HG02981 (cell line): ENCODE data around the gene KNSTRN.
A peak's percentile ranks its signal among the peaks of the same experiment; 100 is the strongest.

Experiments used
- ATAC-seq: cut with Tn5 transposase; IDR thresholded peaks from one replicate; pipeline ENCODE4 v1.9.1; 2021; ENCODE audit warnings: mild to moderate bottlenecking, moderate library complexity; ENCODE audit not compliant: unreplicated experiment

KNSTRN gene

DNA sequence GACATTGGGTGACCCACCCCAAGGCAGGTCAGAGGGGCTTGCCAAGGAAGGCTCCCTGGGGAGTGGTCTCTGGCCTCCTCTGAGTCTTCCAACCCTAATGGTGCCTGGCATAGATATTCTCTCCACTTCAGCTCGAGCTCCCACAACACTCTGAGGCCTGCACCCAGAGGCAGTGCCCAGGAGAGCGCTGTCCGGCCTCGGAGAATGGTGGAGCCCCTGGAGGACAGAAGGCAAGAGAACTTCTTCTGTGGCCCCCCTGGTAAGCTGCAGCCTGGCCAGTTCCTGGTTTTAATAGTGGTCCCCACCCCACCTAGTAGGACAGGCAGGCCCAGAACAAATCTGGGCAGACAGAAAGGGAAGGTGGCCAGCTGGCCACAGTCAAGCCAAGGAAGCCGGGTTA is 17.5 kb upstream of the KNSTRN start:
- no peak for ATAC-seq

GRCh38 chr15:40365624-40366456 is 16.7 kb upstream of the KNSTRN start:
- ATAC-seq = no peak

DNA sequence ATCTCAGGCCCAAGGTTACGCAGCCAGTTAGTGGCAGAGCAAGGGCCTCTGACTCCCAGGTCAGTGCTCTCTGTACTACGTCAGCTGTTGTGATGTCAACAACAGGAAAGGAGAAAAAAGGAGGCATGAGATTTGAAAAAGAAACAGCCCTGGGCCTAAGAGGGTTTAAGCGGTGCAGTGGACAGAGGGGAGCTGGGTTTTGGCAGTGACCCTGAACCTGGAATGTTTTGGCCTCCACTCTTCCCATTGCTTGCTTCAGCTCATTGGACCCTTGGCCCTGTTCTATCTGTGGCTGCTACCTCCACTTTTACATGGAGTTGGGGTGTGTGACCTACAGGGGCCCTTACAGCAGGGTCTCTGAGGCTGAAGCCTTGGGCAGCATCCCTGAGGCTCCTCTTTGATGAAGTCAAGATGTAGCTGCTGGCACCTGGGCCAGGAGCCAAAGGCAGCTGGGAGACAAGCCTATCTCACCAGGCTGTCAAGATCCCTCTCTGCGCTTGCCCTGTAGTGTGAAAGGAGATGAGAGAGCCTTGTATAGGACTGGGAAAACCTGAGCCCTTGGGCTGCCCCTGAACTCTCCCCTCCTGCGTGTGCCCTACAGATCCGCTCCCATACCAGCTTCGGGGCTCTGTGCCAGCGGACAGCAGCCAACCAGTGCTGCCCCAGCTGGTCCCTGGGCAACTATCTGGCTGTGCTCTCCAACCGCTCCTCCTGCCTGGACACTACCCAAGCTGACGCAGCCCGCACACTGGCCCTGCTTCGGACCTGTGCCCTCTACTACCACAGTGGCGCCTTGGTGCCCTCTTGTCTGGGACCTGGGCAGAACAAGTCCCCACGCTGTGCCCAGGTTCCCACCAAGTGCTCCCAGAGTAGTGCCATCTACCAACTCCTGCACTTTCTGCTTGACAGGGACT is 15.8 kb upstream of the KNSTRN start:
- ATAC-seq = no peak

DNA sequence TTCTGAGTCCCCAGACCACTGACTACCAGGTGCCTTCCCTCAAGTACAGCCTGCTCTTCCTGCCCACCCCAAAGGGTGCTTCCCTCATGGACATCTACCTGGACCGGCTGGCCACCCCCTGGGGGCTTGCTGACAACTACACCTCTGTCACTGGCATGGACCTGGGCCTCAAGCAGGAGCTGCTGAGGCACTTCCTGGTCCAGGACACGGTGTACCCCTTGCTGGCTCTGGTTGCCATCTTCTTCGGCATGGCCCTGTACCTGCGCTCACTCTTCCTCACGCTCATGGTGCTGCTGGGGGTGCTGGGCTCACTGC is 15.2 kb upstream of the KNSTRN start:
- no peak for ATAC-seq

- ATAC-seq = peak; percentile 89
Measured at GRCh38 chr15:40367686-40368611, 14.6 kb upstream of the KNSTRN start.

DNA sequence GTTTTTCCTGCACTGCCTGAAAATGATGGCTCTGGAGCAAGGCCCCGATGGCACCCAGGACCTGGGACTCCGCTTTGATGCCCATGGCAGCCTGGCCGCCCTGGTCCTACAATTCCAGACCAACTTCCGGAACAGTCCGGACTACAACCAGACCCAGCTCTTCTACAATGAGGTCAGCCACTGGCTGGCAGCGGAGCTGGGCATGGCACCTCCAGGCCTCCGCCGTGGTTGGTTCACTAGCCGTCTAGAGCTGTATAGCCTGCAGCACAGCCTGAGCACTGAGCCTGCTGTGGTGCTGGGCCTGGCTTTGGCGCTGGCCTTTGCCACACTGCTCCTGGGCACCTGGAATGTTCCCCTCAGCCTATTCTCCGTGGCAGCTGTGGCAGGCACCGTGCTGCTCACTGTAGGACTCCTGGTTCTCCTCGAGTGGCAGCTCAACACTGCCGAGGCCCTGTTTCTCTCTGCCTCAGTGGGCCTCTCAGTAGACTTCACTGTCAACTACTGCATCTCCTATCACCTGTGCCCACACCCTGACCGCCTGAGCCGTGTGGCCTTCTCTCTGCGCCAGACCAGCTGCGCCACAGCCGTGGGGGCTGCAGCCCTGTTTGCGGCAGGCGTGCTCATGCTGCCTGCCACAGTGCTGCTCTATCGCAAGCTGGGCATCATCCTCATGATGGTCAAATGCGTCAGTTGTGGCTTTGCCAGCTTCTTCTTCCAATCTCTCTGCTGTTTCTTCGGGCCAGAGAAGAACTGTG is 13.6 kb upstream of the KNSTRN start:
- ATAC-seq = no peak

DNA sequence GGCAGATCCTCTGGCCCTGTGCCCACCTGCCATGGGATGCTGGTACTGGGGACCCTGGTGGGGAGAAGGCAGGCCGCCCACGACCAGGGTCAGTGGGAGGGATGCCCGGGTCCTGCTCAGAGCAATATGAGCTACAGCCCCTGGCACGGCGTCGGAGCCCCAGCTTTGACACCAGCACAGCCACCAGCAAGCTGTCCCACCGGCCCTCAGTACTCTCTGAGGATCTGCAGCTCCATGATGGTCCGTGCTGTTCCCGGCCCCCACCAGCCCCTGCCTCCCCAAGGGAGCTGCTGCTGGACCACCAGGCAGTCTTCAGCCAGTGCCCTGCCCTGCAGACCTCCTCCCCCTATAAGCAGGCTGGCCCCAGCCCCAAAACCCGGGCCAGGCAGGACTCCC is 13.0 kb upstream of the KNSTRN start:
- no peak for ATAC-seq

- no peak for ATAC-seq
Measured at GRCh38 chr15:40369971-40370370, 12.6 kb upstream of the KNSTRN start.

GRCh38 chr15:40372981-40373380 is 9.5 kb upstream of the KNSTRN start:
- ATAC-seq = no peak

- ATAC-seq = no peak
Measured at GRCh38 chr15:40377606-40378005, 4.9 kb upstream of the KNSTRN start.

DNA sequence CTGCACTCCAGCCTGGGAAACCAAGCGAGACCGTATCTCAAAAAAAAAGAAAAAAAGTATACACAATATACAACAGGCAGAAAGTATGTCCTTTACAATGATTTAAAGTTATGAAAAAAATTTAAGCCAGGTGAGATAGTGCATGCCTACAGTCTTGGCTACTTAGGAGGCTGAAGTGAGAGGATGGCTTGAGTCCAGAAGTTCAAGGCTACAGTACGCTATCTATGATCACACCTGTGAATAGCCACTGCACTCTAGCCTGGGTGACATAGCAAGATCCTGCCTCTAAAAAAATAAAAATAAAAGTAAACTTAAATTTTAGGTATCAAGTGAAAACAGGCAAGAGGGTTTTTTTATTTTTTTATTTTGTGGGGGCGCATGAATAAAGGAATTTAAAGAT is 3.1 kb upstream of the KNSTRN start:
- ATAC-seq = no peak

GRCh38 chr15:40379853-40380252 is 2.7 kb upstream of the KNSTRN start:
- no peak for ATAC-seq

GRCh38 chr15:40380636-40381035 is 1.9 kb upstream of the KNSTRN start:
- no peak for ATAC-seq

DNA sequence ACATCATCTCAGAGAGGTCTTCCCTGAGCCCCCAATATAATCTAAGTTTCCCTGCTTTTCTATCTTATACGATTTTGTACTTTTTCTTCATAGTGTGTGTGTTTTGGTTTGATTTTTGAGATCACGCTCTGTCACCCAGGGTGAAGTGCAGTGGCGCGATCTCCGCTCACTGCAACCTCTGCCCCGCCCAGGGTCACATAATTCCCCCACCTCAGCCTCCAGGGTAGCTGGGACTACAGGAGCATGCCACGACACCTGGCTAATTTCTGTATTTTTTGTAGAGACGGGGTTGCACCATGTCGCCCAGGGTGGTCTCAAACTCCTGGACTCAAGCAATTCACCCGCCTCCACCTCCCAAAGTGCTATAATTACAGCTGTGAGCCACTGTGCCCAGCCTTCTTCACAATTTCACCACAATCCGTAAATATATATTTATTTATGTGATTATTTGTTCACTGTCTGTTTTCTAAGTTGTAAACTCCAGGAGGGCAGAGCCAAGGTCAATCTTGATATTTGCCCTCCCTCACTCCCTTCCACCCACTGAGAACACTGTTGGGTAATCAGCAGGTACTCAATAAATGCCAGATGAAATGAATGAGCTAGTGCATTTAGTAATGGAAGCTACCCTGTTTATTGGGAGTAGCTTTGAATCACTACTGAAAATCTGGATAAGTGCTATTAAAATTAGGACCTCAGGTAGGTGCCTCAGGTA is 547 bp upstream of the KNSTRN start:
- no peak for ATAC-seq

GRCh38 chr15:40386480-40386879 is 4.0 kb downstream of the KNSTRN start:
- ATAC-seq = no peak

- no peak for ATAC-seq
Measured at GRCh38 chr15:40388941-40389823, 6.7 kb downstream of the KNSTRN start.

DNA sequence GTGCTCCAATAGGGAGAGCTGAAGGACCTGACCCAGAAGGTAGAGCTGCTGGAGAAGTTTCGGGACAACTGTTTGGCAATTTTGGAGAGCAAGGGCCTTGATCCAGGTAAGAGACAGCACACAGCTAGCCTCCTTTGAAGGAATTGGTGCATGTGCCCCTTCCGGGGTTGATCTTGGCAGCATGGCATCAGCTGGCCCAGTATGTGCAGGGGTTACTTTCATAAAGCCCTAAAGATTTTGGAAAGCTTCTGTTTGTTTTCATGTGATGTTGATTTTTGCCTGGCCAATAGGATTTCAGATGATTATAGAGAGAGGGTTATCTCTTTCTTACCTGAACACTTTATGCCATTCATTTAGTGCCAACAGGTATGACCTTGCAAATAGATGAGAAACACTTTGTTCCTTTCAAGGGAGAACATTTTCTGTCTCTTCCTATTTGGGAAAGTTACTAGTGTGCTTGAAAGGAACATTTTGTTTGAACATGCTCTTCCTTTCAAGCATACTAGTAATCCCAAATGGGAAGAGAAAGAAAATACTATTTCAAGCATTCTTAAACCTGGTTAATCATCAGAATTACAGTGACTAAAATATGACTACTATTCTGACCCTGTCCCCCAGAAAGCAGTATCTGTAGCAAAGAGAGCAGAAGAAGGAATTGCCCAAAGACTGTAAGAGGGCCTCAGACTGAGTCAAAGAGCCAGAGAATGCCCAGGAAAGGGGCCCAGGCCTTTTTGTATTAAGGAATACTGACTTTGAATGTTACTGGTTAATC is 7.5 kb downstream of the KNSTRN start:
- no peak for ATAC-seq
